Effector memory CD4-positive, alpha-beta T cell (primary cell): ENCODE results near the gene ZNF280A.

ENCODE experiments used
- DNase-seq, 3 donors: peaks; one replicate each; pipeline ENCODE4 v3.0.0-alpha.2; 2020
- H3K27ac ChIP-seq: 2 replicates; pipeline ENCODE4 v1.7.0; 2013; ENCODE audit warnings: mild to moderate bottlenecking, low read length, moderate library complexity; ENCODE audit not compliant: insufficient read depth, poor library complexity, severe bottlenecking
- H3K27me3 ChIP-seq: replicated peaks from 2 replicates; pipeline ENCODE4 v1.7.0; 2013; ENCODE audit warnings: mild to moderate bottlenecking, low read length; ENCODE audit not compliant: insufficient read depth, control insufficient read depth, poor library complexity, severe bottlenecking
- H3K36me3 ChIP-seq: 2 replicates; pipeline ENCODE4 v1.7.0; 2013; ENCODE audit warnings: mild to moderate bottlenecking, low read length, moderate library complexity; ENCODE audit not compliant: control insufficient read depth, insufficient read depth
- H3K4me1 ChIP-seq: 2 replicates; pipeline ENCODE4 v1.7.0; 2013; ENCODE audit warnings: low read length, mild to moderate bottlenecking; ENCODE audit not compliant: control insufficient read depth, insufficient read depth, poor library complexity, severe bottlenecking
- H3K4me3 ChIP-seq: 2 replicates; pipeline ENCODE4 v1.7.0; 2013; ENCODE audit warnings: low read length, low read depth, mild to moderate bottlenecking; ENCODE audit not compliant: insufficient read depth, poor library complexity, severe bottlenecking
- H3K9me3 ChIP-seq: 2 replicates; pipeline ENCODE4 v1.7.0; 2013; ENCODE audit warnings: mild to moderate bottlenecking, low read length, moderate library complexity; ENCODE audit not compliant: control insufficient read depth

The ZNF280A gene

DNA sequence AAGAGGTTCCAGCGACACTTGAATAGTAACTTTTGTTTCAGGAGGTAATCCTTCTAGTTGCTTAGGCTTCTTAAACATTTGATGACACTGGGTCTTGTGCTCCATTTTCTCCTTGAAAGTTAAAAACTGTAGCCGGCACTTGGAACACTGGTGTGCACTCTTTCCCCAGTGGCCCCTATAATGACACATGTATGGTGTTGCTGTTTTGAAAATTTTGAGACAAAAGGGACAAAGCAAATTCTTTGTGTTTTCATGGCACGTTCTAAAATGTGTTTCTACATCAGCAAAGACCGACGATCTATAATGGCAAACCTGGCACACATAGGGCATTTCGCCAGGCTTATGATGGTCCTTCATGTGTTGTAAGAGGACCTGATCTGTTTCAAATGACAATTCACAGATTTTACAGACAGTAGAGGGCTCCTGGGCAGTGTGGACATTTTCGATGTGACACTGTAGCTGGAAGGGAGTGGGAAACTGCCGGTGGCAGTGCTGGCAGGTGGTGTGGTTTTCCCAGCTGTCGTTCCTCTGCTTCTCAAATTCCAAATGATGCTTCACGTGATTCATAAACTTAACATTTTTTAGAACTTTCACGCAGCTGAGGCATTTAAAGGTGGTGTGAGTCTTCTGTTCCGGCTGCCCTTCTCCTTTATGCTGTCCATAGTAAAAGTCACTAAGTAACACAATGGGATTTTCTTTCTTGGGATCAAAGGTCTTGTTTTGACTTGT lies 32.0 kb downstream of the ZNF280A start:
- Histone ChIP-seq H3K4me1 (no peaks in the 10 kb centered on the region), H3K4me3 (no peak overlapping the region), H3K27ac (no peak overlapping the region), H3K36me3 (peaks cover 4% of the 10 kb centered on the region), H3K9me3 (no peaks in the 10 kb centered on the region), H3K27me3 (no peaks in the 10 kb centered on the region)
- no peak for DNase-seq

DNA sequence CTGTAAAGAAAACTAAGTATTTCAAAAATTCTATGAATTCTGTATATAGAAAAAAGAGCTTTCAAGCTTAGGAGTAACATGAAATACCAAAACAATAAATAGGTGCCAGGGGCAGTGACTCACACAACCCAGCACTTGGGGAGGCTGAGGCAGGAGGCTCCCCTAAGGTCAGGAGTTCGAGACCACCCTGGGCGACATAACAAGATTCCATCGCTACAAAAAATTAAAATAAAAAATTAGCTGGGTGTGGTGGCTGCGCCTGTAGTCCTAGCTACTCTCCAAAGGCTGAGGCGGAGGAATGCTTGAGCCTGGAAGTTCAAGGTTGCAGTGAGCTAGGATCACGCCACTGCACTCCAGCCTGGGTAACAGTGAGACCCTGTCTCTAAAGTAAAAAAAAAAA lies 33.0 kb downstream of the ZNF280A start:
- Histone ChIP-seq H3K4me3 (no peak overlapping the region), H3K27me3 (no peaks in the 10 kb centered on the region), H3K9me3 (no peaks in the 10 kb centered on the region), H3K4me1 (no peaks in the 10 kb centered on the region), H3K27ac (no peak overlapping the region), H3K36me3 (peaks cover 4% of the 10 kb centered on the region)
- DNase-seq: no peak

DNA sequence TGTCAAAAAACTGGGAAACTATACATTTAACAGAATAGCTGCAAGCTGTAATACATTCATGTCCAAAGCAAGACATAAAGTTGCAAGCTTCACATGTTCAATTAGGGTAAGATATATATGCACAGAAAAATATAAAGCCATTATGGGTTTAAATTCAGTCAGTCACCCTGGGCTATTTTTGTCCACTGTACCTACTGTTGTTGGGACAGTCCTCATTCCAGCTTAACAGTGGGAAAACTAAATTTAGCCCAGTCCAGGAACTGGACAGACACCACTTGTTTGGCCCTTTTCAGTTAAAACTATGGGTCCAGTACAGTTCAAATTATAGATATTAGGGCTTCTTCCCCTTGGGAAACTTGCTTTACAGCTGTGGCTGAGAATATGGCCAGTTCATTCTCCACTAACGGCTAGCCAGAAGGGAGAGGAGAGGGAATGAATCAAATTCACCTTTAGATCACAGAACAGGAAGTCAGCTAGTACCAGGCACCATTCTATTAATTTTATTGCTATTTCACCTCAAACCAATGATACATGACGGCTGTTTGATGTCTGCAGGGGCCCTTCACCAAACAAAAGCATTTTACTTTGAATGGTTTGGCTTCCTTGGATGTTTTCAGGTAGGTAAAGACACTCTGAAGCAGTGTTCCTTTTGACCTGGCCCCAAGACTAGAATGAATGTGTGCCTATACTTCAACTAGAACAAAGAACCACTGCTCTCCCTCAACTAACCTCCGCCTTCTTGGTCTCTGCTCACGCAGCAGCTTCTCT lies 33.8 kb downstream of the ZNF280A start:
- Histone ChIP-seq H3K4me3 (no peak overlapping the region), H3K27me3 (no peaks in the 10 kb centered on the region), H3K4me1 (no peaks in the 10 kb centered on the region), H3K27ac (no peak overlapping the region), H3K36me3 (peaks cover 4% of the 10 kb centered on the region), H3K9me3 (no peaks in the 10 kb centered on the region)
- no peak for DNase-seq

DNA sequence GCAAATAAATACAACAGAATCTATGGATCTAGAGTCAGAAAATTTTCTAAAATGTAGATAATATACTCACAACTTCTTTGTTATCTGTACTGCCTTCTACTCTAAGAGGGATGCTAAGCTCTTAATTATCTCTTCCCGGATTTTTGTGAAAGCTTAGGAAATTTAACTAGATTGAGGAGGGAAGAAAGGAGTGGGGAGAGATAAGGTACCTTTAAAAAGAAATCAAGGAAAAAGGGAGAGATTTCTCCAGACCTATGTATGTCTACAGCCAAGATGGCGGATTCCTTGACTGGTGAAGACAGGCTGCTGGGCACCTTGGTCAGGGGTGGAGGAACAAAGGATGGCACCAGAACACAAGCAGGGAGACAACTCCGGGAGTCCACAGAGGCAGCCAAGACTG lies 34.5 kb downstream of the ZNF280A start:
- no peak for DNase-seq
- H3K9me3 ChIP-seq: no peaks in the 10 kb centered on the region
- H3K27me3 ChIP-seq: no peaks in the 10 kb centered on the region
- no peak overlapping the region for H3K4me3 ChIP-seq
- no peaks in the 10 kb centered on the region for H3K4me1 ChIP-seq
- H3K36me3 ChIP-seq: peaks cover 4% of the 10 kb centered on the region
- no peak overlapping the region for H3K27ac ChIP-seq

DNA sequence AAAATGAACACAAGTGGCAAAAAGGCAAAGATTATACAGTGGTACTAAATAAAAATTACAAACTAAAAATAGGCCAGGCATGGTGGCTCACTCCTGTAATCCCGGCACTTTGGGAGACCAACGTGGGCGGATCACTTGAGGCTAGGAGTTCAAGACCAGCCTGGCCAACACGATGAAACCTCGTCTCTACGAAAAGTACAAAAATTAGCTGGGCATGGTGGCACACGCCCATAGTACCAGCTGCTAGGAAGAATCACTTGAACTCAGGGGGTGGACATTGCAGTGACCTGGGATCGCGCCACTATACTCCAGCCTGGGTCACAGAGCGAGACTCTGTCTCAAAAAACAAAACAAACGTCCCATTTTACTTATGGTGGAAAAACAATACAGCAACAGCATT lies 36.0 kb downstream of the ZNF280A start:
- H3K4me3 ChIP-seq: no peak overlapping the region
- no peak for DNase-seq
- H3K27me3 ChIP-seq: no peaks in the 10 kb centered on the region
- peaks cover 4% of the 10 kb centered on the region for H3K36me3 ChIP-seq
- no peaks in the 10 kb centered on the region for H3K9me3 ChIP-seq
- no peak overlapping the region for H3K27ac ChIP-seq
- no peaks in the 10 kb centered on the region for H3K4me1 ChIP-seq

DNA sequence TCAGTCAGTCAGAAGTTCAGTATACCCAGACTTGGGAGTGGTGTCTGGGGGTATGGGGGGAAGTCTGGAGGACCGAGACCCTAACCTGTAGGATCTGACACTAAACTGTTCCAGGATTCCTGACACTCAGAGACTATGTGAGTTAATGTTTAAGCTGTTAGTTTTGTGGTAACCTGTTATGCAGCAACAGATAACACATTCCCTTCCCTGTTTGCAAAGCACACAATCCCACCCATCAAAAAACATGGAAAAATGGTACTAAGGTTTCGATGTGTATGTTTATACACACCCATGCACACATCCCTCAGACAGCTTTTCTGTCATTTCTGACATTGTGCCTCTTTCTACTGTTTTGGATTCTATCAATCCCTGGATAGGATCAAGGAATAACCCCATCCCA lies 39.1 kb downstream of the ZNF280A start:
- H3K4me3 ChIP-seq: no peak overlapping the region
- no peaks in the 10 kb centered on the region for H3K36me3 ChIP-seq
- no peaks in the 10 kb centered on the region for H3K27me3 ChIP-seq
- no peak overlapping the region for H3K27ac ChIP-seq
- no peaks in the 10 kb centered on the region for H3K4me1 ChIP-seq
- no peak for DNase-seq
- H3K9me3 ChIP-seq: no peaks in the 10 kb centered on the region

DNA sequence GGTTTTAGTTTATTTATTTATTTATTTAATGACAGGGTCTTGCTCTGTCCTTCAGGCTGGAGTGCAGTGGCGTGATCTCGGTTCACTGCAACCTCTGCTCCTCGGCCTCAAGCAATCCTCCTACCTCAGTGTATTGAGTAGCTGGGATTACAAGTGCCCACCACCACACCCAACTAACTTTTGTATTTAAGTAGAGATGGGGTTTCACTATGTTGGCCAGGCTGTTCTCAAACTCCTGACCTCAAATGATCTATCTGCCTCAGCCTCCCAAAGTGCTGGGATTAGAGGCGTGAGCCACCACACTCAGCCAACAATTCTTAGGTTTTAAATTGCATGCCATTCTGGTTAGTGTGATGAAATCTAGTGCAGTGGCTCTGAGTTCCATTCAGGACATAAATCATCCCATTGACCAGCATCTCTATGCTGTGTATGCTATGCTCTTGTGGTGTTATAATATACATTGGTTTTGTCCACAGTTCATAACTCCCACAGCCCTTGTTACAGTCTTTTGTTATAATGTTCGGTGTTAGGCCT lies 40.0 kb downstream of the ZNF280A start:
- H3K27ac ChIP-seq: no peak overlapping the region
- no peaks in the 10 kb centered on the region for H3K4me1 ChIP-seq
- H3K27me3 ChIP-seq: no peaks in the 10 kb centered on the region
- H3K4me3 ChIP-seq: no peak overlapping the region
- H3K9me3 ChIP-seq: no peaks in the 10 kb centered on the region
- DNase-seq: no peak
- no peaks in the 10 kb centered on the region for H3K36me3 ChIP-seq

DNA sequence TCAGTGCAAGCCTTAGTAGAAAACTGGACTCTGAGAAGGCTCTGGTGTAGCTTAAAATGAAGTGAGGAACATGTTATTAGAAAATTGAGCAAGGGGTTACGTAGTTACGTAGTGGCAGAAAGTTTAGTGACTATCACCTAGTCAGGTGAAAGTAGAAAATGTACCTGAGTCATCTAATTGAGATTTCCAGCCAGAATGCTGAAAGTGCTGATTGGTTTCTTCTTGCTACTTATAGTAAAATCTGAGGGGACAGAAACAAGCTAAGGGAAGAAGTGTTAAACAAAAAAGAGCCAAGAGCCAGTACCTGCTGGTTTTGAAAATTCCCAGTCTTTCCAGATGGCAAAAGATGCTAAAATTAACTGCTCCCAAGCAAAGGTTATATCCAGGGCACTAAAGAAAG lies 41.0 kb downstream of the ZNF280A start:
- no peaks in the 10 kb centered on the region for H3K36me3 ChIP-seq
- no peaks in the 10 kb centered on the region for H3K4me1 ChIP-seq
- no peak overlapping the region for H3K27ac ChIP-seq
- H3K4me3 ChIP-seq: no peak overlapping the region
- H3K9me3 ChIP-seq: no peaks in the 10 kb centered on the region
- no peaks in the 10 kb centered on the region for H3K27me3 ChIP-seq
- no peak for DNase-seq

DNA sequence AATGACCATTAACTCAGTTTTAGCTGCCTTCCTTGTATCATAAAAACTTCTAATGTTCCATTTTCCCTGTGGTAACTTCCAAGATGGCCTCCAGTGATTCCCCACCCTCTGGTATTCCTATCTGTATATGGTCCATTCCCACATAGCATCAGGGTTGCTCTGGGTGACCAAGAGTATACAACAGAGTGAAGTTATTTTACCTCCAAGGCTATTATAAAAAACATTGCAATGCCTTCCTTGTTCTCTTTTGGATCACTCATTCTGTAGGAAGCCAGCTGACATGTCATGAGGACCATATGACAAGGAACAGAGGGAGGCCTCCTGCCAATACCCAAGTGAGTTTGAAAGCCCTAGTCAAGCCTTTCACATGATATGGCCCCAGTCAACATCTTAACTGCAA lies 41.6 kb downstream of the ZNF280A start:
- no peak overlapping the region for H3K4me3 ChIP-seq
- H3K4me1 ChIP-seq: no peaks in the 10 kb centered on the region
- no peaks in the 10 kb centered on the region for H3K27me3 ChIP-seq
- H3K9me3 ChIP-seq: no peaks in the 10 kb centered on the region
- H3K36me3 ChIP-seq: no peaks in the 10 kb centered on the region
- no peak for DNase-seq
- no peak overlapping the region for H3K27ac ChIP-seq

DNA sequence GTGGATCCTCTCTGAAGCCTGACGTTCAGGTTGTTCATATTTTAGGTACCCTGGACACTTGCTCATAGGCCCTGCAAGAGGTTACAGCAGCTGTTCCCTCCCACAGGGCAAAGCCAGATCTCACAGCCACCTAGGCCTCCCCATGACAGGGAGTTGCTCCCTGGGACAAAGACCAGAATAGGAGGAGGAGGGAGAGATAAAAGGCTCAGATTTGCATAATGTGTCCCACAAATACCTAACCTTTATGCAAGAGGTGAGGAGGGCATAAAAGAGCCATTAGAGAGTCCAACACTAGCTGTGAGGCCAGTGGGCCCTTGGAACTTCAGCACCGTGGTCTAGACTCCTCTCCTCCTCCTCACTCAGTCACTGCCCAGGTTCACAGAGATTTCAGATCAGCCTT lies 45.3 kb downstream of the ZNF280A start:
- DNase-seq: no peak
- Histone ChIP-seq H3K4me1 (no peaks in the 10 kb centered on the region), H3K9me3 (no peaks in the 10 kb centered on the region), H3K27ac (no peak overlapping the region), H3K27me3 (no peaks in the 10 kb centered on the region), H3K36me3 (no peaks in the 10 kb centered on the region), H3K4me3 (no peak overlapping the region)
